WERI-Rb-1 (cell line): Measurements from ENCODE around the gene YEATS2.

Experiments
- DNase-seq: peaks from one replicate; pipeline ENCODE4 v3.0.0-alpha.2; 2020
- H3K27ac ChIP-seq: fragments of 250-450 bp; sonication (Bioruptor Pico); 2 replicates; pipeline ENCODE4 v1.5.1; 2020; ENCODE audit warnings: mild to moderate bottlenecking, moderate library complexity
- H3K27me3 ChIP-seq: fragments of 250-450 bp; sonication (Bioruptor Pico); 2 replicates; pipeline ENCODE4 v1.5.1; 2021; ENCODE audit warnings: mild to moderate bottlenecking, low read depth, moderate library complexity; ENCODE audit not compliant: insufficient read depth, severe bottlenecking
- H3K36me3 ChIP-seq: fragments of 250-450 bp; sonication (Bioruptor Pico); 2 replicates; pipeline ENCODE4 v1.5.1; 2020; ENCODE audit warnings: mild to moderate bottlenecking, moderate library complexity
- H3K4me3 ChIP-seq: 2 replicates; pipeline ENCODE4 v1.5.1; 2011; ENCODE audit warnings: low read depth, mild to moderate bottlenecking, control low read depth, low read length
- H3K9me3 ChIP-seq: fragments of 250-450 bp; sonication (Bioruptor Pico); 2 replicates; pipeline ENCODE4 v1.5.1; 2021; ENCODE audit warnings: mild to moderate bottlenecking, moderate library complexity; ENCODE audit not compliant: severe bottlenecking
- TF ChIP-seq, protein P1 (sequence below): IDR thresholded peaks from 2 replicates; pipeline ENCODE4 v1.5.1; 2011; ENCODE audit warnings: low read depth, mild to moderate bottlenecking, control low read depth, inconsistent platforms, low read length

Gene YEATS2

DNA sequence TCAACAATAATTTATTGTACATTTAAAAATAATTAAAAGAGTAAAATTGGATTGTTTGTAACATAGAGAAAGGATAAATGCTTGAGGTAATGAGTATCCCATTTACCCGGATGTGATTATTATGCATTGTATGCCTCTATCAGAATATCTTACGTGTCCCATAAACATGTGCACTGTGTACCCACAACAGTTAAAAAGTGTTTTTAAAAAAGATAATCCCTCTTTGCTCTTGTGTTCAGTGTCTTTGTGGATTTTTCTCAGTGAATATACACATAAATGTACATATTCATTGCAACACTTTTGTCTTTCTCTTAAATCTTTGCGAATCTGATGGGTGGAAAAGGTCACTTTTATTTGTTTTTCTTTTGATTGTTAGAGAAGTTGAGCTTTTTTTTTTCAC is 20.4 kb downstream of the YEATS2 start:
- DNase-seq: no peak
- no peaks in the 10 kb centered on the region for H3K9me3 ChIP-seq
- H3K36me3 ChIP-seq: peaks cover 75% of the 10 kb centered on the region
- TF ChIP-seq, protein P1, sequence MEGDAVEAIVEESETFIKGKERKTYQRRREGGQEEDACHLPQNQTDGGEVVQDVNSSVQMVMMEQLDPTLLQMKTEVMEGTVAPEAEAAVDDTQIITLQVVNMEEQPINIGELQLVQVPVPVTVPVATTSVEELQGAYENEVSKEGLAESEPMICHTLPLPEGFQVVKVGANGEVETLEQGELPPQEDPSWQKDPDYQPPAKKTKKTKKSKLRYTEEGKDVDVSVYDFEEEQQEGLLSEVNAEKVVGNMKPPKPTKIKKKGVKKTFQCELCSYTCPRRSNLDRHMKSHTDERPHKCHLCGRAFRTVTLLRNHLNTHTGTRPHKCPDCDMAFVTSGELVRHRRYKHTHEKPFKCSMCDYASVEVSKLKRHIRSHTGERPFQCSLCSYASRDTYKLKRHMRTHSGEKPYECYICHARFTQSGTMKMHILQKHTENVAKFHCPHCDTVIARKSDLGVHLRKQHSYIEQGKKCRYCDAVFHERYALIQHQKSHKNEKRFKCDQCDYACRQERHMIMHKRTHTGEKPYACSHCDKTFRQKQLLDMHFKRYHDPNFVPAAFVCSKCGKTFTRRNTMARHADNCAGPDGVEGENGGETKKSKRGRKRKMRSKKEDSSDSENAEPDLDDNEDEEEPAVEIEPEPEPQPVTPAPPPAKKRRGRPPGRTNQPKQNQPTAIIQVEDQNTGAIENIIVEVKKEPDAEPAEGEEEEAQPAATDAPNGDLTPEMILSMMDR: no peak
- no peak overlapping the region for H3K27ac ChIP-seq
- H3K4me3 ChIP-seq: no peak overlapping the region
- H3K27me3 ChIP-seq: no peaks in the 10 kb centered on the region

- TF ChIP-seq, protein P1: no peak
- Histone ChIP-seq H3K9me3 (no peaks in the 10 kb centered on the region), H3K4me3 (no peak overlapping the region), H3K36me3 (peaks cover 84% of the 10 kb centered on the region), H3K27me3 (no peaks in the 10 kb centered on the region), H3K27ac (no peak overlapping the region)
- DNase-seq: no peak
Observed at GRCh38 chr3:183725387-183725786, 27.8 kb downstream of the YEATS2 start.

DNA sequence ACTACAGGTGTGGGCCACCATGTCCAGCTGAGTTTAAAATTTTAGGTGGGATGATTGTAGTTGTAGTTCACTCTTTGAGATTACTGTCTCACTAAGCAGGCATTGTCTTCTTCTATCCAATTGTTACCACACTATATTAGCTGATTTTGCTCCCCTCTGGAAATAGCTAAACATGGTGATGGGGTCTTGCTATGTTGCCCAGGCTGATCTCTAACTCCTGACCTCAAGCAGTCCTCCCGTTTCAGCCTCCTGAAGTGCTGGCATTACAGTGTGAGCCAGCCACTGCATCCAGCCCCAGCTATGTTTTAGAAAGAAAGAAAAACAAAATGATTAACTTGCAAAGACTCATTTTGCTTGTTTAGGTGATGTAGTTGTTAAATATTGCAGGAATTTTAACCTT is 30.6 kb downstream of the YEATS2 start:
- no peak for DNase-seq

GRCh38 chr3:183730361-183730760 is 32.8 kb downstream of the YEATS2 start:
- TF ChIP-seq, protein P1: no peak
- H3K36me3 ChIP-seq: peaks cover 87% of the 10 kb centered on the region

More for the DNA sequence above, 30.6 kb downstream of the YEATS2 start:
- Histone ChIP-seq H3K27me3 (no peaks in the 10 kb centered on the region), H3K9me3 (no peaks in the 10 kb centered on the region), H3K27ac (no peak overlapping the region), H3K4me3 (no peak overlapping the region), H3K36me3 (peaks cover 84% of the 10 kb centered on the region)
- TF ChIP-seq, protein P1: no peak

DNA sequence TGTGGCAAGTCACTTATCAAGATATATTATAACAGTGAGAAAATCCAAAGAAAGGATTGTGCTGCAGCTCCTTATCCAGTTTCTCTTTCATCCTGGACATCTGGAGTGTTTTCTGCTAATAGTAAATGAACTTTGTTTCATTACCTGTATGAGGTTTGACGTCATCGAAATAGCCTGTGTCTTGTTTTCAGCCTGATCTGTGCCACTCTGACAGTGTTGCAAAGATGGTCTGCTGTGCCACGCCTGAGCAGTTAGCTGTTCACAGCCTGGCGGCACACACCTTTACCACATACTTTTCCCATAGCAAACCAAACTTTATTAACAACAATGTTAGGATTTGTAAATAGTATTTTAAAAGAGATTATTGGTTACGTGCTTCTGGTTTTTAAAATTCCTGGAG is 34.0 kb downstream of the YEATS2 start:
- Histone ChIP-seq H3K27ac (no peak overlapping the region), H3K27me3 (no peaks in the 10 kb centered on the region), H3K36me3 (peaks cover 87% of the 10 kb centered on the region), H3K4me3 (no peak overlapping the region), H3K9me3 (no peaks in the 10 kb centered on the region)
- TF ChIP-seq, protein P1: no peak
- DNase-seq: no peak

More at GRCh38 chr3:183730361-183730760, 32.8 kb downstream of the YEATS2 start:
- Histone ChIP-seq H3K27ac (no peak overlapping the region), H3K27me3 (no peaks in the 10 kb centered on the region), H3K4me3 (no peak overlapping the region), H3K9me3 (no peaks in the 10 kb centered on the region)
- no peak for DNase-seq

- no peak overlapping the region for H3K4me3 ChIP-seq
- H3K9me3 ChIP-seq: no peaks in the 10 kb centered on the region
- no peak overlapping the region for H3K27ac ChIP-seq
- TF ChIP-seq, protein P1: no peak
- DNase-seq: no peak
- peaks cover 89% of the 10 kb centered on the region for H3K36me3 ChIP-seq
- H3K27me3 ChIP-seq: no peaks in the 10 kb centered on the region
Observed at GRCh38 chr3:183733553-183733952, 36.0 kb downstream of the YEATS2 start.
